Measurements from ENCODE around the gene CTBP2.
"Not testable (repeated sequence)": the region's sequence is repeated elsewhere in the genome, so short reads cannot be mapped to it uniquely, and the experiment has no call there.

The CTBP2 gene

DNA sequence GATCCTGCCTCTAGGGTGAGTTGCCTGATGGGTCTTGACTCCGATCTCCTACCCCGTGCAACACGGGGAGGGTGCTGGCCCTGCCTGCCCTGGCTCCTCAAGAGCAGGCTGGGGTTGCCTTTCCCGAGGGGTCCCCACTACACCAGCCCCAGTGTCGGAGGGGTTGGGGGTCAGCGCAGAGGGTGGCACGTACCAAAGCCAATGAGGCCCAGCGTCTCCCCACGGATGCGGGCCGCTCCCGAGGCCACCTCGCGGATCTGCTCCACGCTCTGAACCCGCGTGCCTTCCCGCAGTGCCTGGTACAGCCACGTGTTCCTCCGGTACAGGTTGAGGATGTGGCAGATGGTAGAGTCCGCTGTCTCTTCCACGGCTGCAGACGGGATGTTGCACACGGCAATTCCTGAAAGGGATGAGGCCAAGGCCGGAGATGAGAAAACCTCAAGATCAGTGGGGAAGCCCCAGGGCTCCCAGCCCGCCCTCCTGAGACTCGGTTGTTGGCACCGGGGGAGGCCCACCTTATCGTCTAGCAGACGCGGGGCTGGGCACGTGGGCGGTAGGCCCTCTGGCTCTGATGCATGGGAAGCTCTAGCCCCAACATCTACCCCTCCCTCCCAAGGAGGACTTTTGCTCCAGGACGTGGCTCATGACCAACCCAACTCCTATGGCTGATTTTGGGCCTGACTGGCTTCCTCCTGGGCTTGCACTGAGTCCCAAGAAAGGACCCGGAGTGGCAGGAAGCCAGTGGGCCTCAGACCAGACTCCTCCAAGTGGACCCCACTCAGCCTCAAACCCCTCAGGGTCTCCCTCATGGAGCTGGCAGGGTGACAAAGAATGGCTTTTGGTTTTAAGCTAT is 162.4 kb downstream of the CTBP2 start:
- no peak for DNase-seq (ENCODE audit: low read depth)

DNA sequence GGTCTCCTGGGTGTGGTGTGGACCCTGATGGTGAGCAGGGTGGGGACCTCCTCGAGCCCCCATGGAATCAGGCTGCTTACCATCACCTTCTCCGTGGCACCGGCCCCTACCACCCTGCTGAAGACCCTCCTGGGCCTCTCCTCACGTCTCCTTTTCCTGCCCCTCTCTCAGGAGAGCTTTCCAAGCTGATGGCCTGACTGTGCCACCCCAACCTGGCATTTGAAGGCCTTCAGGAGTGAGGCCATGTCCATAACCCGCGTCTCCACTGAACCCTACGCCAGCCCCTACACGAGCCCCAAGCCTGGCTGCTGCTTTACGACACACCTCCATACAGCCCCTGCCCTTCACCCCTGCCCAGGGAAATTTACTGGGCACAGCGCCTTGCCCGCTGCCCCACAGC is 163.1 kb downstream of the CTBP2 start:
- DNase-seq (ENCODE audit: low read depth) = no peak

DNA sequence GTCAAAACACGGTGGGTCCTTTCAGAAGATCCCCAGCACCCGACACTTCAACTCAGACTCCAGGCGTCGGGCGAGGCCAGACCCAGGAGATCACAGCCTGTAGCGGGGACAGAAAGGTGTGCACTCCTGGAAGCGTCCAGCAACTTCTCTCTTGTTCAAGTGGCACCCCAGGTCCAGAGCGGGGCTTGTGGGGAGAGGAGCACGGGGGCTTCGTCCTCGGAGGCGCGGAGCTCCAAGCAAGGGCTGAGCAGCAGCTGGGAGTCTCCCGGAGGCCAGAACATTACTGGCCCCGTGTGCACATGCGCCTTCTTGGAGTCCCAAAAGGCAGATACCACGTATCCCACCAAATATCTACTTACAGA is 163.5 kb downstream of the CTBP2 start:
- DNase-seq (ENCODE audit: low read depth) = no peak

DNA sequence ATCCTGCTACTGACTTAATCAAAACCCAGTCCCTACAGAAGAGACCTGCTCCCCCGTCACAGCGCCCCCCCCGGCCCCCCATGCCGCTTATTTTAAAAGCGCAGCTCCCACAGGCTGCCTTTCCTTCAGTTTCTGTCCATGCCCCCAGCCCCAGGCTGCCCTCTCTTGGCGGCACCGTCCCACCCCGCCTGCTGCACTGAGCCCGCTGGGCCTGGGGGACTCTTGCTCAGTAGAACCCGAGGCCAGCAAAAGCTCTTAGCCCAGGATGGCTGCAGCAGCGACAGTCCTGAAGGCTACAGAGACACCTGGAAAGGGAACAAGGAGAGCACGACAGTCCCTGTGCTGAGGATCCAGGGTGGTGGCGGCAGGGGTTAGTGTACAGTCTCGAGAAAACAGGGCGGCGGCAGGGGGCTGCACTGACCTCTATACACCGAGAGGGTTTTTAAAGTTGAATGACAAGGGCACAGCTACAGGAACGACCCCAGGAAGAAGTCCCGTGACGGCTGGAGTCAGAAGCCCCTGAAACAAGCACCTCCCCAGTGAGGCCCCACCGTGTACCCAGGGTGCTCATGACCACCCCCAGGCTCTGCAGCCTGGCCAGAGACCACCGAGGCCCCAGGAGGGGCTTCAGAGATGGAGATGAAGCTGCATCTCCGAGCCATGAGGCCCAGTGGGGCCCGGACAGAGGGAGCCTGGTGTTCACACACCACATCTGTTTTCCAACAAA is 164.1 kb downstream of the CTBP2 start:
- no peak for DNase-seq (ENCODE audit: low read depth)

DNA sequence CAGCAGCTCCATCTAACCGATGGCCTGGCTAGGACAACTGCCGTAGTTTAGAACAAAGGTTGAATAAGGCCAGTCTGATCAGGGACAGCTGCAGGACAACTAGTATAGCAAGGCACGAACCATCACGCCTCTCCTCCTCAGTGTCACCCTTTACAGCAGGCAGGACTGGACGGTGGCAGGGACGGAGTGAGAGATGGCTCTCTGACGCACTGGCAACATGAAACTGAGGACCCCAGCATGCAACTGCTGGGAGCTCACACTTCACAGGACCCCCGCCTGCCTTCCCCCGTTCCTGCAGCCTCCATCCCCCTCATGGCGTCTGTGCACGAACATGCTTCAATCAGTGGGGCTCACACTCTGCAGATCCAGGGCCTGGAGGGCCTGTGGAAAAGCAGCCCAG is 164.8 kb downstream of the CTBP2 start:
- DNase-seq (ENCODE audit: low read depth) = no peak

DNA sequence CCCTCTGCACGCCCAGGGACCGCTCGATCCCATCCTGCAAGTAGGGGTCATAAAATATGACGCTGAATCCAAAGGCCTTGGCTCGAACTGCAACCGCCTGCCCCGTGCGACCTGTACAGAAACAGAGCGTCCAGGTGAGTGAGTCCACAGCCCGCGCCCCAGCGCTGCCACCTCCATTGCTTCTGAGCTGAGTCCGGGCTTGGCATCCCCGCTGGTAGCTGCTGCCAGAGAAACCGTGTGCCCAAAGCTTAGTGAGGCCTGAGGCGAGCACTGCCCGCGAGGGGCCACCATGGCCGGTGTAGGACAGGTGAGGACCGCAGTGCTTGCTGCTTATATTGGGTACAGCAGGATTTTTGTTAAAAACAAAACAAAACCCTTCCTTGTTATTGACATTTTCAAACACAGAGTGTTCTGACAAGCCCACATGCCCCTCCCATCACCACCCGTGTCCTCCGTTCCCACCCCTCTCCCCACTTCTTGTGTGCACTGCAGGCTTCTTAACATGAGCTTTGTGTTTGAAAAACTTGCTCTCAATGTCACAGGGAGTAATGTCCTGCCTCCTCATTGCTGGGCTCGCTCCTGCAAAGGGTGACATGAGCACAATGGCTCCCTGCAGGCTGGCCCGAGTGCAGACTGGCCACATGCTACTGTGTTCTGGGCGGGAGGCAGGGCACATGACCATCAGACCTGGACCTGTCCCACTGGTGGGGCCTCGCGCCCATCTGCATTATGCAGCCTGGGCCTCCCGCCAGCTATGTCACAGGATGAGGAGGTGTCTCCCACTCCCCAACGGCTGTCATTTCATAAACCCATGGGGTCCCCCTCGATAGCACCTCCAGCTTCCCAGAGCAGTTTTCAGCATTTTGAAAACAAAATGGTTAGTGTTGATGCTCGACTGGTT is 165.5 kb downstream of the CTBP2 start:
- DNase-seq (ENCODE audit: low read depth) = no peak

DNA sequence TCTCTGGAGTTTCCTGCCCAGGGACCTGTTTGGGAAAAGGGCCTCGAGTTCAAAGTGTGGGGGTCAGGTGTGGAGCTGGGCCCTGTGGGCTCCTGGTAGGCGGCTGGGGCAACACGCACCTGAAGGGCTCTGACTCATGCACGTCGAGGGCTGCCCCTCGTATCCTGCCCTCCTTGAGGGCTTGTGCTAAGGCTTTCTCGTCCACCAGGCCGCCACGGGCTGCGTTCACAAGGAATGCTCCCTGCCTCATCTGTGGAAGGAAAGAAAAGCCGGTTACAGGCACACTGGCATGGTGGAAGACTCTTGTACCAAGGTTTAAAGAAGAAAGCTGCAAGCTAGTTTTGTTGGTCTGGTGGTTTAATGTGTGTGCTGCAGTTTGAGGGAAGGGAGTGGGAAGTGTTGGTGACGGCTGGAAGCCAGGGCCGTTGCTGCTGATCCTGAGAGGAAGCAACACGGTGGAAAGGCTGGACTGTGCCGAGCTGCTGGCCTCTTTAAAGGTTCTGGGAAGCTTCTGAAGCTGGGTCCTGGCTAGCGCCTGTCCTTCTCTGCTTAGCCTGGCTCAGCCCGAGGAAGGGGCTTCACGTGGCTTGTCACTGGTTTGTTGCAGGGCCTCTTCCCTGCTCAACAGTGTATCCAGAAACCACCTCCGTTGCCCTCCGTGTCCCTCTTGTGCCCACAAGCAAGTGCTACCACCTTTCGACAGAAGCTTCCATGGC is 166.5 kb downstream of the CTBP2 start:
- no peak for DNase-seq (ENCODE audit: low read depth)

DNA sequence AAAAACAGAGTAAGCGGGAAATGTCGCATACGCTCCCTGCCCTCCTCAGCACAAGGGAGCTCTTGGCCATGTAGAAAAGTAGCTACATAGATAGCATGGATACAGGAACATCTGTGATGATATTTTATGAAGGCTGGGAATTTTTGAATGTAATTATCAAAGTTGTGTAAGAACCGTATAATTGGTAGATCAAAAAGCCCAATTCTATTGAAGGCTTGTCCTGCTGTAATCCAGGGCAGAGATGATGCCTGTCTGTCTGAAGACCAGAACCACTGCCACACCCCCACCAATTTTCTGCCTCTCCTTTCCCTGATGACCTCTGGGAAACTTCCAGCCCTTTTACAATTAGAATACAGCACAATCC is 167.0 kb downstream of the CTBP2 start:
- no peak for DNase-seq (ENCODE audit: low read depth)

DNA sequence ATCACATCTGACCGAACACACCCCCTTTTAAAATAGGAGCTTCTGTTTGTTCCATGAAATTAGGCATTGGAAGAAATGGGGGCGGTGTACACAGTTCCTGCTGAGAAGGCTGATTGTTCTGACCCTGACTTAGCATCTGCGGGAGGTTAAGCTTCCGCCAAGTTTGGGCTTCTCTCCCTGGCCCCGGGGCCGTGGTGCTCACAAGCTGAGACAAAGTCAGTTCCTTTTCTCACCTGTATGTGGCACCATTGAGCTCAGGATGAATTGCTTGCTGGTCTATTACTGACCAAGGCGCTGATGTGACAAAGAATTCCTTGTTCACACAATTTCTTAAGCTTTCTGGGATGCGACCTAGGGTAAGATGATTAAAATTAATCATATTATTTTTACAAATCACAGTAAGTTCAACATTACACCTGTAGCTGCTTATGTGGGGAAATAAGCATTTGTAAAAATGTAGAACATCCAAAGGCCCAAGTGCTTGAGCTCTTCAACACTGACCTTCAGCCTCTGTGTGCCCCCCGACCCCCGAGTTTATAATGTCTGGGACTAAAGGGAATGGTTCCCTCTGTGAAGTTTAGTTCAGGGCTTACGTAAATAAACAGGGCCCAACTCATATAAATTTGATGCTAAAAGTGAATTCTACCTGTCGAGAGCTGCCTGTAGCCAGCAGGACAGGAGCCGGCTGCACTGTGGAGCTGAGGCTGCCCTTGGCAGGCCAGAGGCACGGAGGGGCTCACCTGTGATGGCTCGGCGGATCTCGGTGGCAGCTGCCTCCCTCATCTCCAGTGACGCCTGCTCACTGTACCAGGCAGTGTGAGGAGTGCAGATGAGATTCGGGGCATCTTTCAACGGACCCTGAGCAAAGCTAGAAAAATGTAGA is 167.7 kb downstream of the CTBP2 start:
- no peak for DNase-seq (ENCODE audit: low read depth)

DNA sequence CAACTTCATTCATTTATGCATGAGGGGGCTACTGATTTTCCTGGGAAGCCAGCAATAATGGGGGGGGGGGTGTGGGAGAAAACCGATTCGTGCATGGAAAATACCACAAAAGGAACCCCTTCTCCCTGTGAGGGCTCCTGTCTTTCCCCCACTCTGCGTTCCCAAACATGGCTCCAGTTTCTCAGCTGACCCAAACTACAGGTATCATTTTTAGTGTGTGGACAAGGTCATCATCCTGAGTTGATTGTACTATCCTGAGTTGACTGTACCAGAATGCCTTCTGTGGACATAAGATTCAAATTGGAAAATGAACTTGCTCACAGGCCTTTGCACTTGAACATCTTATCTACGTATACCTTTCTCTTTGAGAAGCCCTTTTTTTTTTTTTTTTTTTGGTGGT is 168.5 kb downstream of the CTBP2 start:
- no peak for DNase-seq (ENCODE audit: low read depth)

DNA sequence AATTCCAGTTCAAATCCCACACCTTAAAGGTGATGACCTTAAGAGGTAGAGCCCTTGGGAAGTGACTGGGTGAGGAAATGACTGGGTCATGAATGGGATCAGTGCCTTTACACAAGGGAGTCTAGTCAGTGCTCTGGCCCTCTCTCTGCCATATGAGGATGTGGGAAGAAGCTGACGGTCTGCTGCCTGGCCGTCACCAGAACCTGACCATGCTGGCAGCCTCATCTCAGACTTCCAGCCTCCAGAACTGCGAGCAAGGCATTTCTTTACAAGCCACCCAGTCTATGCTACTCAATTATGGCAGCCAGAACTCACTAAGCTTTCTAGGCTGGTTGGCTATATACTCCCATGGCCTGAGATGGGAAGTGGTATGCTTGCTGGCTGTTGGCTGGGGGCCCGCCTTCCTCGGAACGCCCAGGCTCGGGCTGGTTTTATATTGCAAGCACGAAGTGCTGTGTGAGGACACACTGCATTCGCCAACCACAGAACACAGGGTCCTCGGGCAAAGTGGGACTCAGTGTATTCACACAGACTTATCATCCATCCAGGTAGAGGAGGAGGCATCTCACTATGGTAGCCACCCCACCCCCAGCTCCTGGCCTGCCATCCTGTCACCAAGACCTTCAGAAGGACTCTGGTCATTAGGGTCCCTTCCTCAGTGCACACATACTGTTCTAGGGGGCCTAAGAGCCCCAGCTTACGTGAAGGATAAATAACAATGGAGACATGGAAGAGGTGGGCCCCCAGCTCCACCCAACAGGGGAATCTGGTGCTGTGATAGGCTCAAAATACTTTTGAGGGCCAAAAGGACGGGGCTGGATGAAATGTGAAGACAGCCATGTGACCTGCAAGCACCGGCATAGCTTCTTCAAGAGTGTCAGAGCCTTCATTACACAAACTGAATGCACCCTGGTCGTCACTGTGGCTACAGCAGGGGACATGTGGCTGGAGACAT is 169.4 kb downstream of the CTBP2 start:
- no peak for DNase-seq (ENCODE audit: low read depth)

DNA sequence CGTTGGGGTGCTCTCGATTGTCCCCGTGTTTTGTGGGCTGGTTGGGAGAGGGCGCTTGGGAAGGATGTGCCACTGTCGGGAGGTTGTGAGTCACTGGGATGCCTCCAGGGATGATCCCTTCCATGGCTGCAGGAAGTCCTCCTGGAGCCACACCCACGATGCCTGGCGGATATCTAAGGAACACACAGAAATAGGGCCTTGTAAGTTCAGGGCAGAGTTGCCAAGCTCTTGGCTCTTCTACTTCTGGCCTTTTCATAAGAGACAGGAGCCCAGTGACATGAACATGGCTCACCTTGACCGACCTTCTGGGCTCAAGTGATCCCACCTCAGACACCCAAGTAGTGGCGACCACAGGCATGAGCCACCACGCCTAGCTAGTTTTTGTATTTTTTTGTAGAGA is 170.8 kb downstream of the CTBP2 start:
- no peak for DNase-seq (ENCODE audit: low read depth)

DNA sequence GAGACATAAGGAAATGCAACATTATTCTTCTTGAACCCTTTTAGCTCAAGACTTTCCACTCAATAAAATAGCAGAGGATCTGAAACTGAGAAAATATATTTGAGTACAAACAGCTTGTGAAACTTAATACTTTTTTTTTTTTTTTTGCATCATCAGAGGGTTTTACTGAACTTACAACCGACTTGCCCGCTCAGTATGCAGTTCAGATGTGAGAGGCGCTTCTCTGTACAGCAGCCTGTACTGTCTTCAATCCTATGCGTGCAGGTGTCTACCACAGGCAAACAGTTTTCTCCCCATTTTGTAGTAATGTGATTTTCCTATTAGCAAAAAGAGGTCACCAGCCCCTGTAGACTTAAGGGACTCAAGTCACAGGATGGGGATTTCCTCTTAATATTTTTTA is 171.6 kb downstream of the CTBP2 start:
- DNase-seq (ENCODE audit: low read depth) = not testable (repeated sequence)

DNA sequence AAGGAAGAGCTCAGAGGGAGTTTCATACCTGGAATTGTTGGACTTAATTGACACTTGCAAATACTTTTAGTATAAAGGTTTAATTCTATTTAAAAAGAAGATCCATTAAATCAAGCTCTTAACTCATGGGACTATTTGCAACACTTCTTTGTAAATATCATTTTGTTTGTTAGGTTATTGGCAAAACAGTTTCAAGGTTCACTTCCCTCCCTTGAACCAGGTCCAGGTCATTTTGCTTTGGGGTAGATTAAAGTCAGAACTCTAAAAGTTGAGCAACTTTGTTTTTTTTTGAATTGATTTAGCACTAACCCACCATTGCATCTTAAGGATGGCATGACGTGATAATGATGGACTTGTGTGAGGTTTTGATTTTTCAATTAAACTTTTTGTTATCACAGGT is 172.6 kb downstream of the CTBP2 start:
- DNase-seq (ENCODE audit: low read depth) = no peak

DNA sequence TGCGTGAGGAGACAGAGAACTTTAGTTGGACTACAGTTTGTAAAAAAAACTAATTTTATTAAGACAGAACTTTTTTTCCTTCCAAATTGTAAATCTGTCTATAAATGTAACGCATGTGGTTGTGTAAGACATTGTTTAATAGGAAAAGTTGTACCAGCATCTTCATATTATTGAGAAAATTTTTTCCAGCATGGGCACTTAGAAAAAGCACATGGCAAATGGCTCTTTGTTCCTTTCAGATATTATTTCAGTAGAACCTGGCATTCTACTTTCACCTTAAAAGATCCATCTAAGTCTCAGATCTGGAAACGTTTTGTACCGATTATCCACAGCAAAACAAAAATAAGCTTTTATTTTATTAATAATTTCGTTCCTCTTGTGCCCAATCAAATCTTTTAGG is 175.2 kb downstream of the CTBP2 start:
- DNase-seq (ENCODE audit: low read depth) = no peak

DNA sequence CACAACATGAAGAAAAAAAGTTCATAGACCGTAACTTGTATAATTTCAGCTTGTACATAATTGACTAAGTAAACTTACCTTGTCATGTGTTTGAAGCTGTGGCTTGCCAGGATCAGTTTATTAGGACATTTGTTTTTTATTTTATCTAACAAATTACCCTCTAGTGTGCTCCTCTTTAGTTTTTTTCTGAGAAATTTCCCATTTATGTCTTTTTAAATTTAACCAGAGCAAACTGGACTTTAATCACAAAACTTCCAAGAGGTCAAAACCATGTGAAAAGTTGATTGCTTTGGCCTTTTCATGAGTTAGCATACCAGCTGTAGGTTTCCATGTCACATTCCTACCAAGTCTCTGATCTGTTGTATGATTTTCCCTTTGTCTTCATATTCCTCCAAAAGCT is 176.0 kb downstream of the CTBP2 start:
- DNase-seq (ENCODE audit: low read depth) = no peak

DNA sequence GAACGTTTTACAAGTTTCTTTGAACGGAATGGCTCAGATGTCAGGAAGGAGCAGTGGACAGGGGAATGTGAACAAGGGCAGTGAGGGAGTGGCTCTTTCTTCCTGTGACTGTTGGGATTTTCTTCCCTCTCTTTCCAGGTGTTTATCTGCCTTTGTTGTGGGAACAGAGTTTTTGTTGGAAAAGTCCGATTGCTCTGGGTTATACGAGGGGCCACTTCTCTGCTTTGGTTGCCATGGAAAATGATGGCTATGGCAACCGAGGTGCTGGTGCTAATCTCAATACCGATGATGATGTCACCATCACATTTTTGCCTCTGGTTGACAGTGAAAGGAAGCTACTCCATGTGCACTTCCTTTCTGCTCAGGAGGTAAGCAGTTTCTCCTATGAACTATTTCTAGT is 177.0 kb downstream of the CTBP2 start:
- no peak for DNase-seq (ENCODE audit: low read depth)

DNA sequence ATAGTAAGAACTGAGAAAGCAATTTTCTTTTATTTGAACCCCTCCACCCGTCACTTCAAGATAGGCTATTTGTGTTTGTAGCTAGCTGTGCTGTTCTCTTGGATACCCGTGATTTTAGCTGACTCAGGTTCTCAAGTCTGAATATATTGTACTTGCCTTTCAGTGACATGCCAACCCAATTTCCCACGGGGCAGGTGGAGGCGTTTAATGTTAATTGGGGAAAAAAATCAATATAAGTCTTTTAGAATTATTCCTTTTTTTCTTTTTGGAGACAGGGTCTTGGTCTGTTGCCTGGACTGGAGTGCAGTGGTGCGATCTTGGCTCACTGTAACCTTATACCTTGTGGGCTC is 182.0 kb downstream of the CTBP2 start:
- no peak for DNase-seq (ENCODE audit: low read depth)

DNA sequence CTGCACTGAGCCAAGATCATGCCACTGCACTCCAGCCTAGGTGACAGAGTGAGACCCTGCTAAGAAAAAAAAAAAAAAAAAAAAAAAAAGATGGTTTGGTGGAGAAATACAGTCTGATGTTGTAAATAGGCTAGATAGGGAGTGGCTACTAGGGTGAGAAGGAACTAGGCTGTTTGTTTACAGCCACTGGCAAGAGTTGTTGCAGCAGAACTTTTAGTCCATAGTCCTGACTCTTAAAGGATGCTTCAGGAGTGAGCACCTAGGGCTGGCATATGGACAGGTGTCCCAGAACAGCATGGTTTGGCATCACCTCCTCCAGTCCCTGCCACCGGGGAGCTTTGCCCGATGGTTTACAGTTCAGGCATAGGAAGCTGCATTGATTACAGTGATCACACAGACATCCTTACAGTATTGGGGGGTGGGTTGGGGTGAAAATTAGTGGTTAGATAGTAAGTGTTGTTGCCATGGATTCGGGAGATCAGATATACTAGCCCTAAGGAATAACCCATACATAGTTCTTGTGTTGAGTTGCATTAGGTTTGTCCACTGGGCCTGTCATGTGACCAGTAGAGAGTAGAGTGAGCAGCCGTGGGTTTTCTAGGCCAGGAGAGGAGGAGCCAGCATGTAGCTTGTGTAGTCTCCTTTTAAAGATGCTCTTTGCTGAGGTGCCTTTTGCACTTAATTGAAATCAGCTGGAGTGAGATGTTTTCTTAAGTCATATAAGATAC is 182.6 kb downstream of the CTBP2 start:
- no peak for DNase-seq (ENCODE audit: low read depth)

All from T follicular helper cell (primary cell).